GM21723 (cell line): Measurements from ENCODE around the gene SLC6A7.
"Not testable (repeated sequence)": the region's sequence is repeated elsewhere in the genome, so short reads cannot be mapped to it uniquely, and the experiment has no call there.

Source experiments
- ATAC-seq: cut with Tn5 transposase; IDR thresholded peaks from one replicate; pipeline ENCODE4 v1.9.1; 2021; ENCODE audit warnings: mild to moderate bottlenecking, moderate library complexity; ENCODE audit not compliant: unreplicated experiment

Gene SLC6A7

GRCh38 chr5:150239099-150239793, 49.4 kb downstream of the SLC6A7 start:
- ATAC-seq, result no peak

- no peak for ATAC-seq
These were observed 49.9 kb downstream of the SLC6A7 start for GRCh38 chr5:150239794-150240122.

GRCh38 chr5:150241298-150242160, 51.7 kb downstream of the SLC6A7 start:
- no peak for ATAC-seq

GRCh38 chr5:150242251-150242894, 52.5 kb downstream of the SLC6A7 start:
- ATAC-seq, result no peak

GRCh38 chr5:150243590-150243989, 53.7 kb downstream of the SLC6A7 start:
- ATAC-seq, result no peak

- no peak for ATAC-seq
These were observed 54.3 kb downstream of the SLC6A7 start for GRCh38 chr5:150244209-150244608.

GRCh38 chr5:150245111-150245789, 55.4 kb downstream of the SLC6A7 start:
- ATAC-seq, result no peak

GRCh38 chr5:150245808-150246207, 55.9 kb downstream of the SLC6A7 start:
- no peak for ATAC-seq

- no peak for ATAC-seq
These were observed 56.6 kb downstream of the SLC6A7 start for GRCh38 chr5:150246429-150246828.

- ATAC-seq, result no peak
These were observed 57.0 kb downstream of the SLC6A7 start for GRCh38 chr5:150246835-150247234.

- ATAC-seq, result no peak
These were observed 57.9 kb downstream of the SLC6A7 start for GRCh38 chr5:150247726-150248125.

GRCh38 chr5:150248493-150248892, 58.6 kb downstream of the SLC6A7 start:
- ATAC-seq, result not testable (repeated sequence)

- ATAC-seq, result no peak
These were observed 59.1 kb downstream of the SLC6A7 start for GRCh38 chr5:150248946-150249345.

GRCh38 chr5:150249744-150250143, 59.9 kb downstream of the SLC6A7 start:
- ATAC-seq, result no peak

GRCh38 chr5:150251504-150251903, 61.6 kb downstream of the SLC6A7 start:
- no peak for ATAC-seq

- ATAC-seq, result no peak
These were observed 62.6 kb downstream of the SLC6A7 start for GRCh38 chr5:150252489-150252888.

GRCh38 chr5:150253416-150254208, 63.8 kb downstream of the SLC6A7 start:
- ATAC-seq, result no peak

GRCh38 chr5:150254363-150254762, 64.5 kb downstream of the SLC6A7 start:
- no peak for ATAC-seq

- ATAC-seq, result no peak
These were observed 64.9 kb downstream of the SLC6A7 start for GRCh38 chr5:150254774-150255173.

- ATAC-seq, result no peak
These were observed 66.0 kb downstream of the SLC6A7 start for GRCh38 chr5:150255659-150256409.
